IMR-90 (cell line): ENCODE data around the gene RPH3AL.

ENCODE experiments used
- MAZ ChIP-seq: IDR thresholded peaks from 2 replicates; pipeline ENCODE4 v1.6.1; 2012; ENCODE audit warnings: low read depth, mild to moderate bottlenecking, low read length, improper control_type of control experiment, moderate library complexity, borderline replicate concordance
- POLR2A ChIP-seq: IDR thresholded peaks from 2 replicates; pipeline ENCODE4 v1.6.1; 2012; ENCODE audit warnings: mild to moderate bottlenecking, low read depth, low read length

- TF ChIP-seq POLR2A (no peak), MAZ (no peak)
Observed at GRCh38 chr17:226108-227077, 126.2 kb downstream of the RPH3AL start.
